ENCODE data around the gene KLK12. TPM values are rescaled to one million over a fixed set of nuclear protein-coding genes. Genes with fewer than 3 reads are reported as not detected.

KLK12 gene
- total and polyA plus RNA-seq, 4 donors: not detected

DNA sequence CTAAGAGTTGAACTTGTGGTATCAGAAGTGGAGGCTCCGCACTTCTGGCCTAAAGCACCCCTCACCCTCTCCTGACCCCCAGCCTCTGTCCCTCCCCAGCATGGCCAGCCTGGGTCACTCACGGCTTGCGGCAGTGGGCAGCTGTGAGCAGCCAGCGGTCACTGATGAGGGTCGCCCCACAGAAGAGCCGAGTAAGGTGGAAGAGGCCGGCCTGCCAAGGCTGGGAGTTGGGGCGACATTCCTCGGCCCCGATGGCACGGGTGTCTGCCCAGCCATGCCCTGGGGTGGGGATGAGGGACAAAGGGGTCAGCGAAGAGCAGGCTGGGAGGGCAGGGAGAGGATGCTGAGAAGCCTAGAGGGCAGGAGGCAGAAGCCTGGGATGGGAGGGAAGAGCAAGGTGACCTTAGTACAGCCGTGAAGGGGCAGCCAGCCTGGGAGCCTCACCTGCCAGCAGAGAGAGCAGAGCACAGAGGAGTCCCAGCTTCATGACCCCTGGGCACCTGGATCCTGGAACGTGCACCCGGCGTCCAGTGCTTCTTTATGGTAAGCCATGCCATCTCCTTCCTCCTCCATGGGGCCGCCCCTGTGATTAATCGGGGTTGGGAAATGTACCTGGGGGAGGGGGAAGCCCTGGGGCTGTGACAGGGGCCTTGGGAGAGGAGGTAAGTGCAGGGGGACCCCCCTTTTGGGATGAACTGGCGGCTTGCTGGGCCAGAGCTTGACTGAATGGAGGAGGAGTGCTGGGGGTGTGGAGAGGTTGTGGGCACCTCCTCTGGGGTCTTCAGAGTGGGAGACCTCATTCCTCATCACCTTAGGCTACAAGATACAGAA is 25.5 kb downstream of the KLK12 start:
- H3K9me3 ChIP-seq (ENCODE audit: control insufficient read depth, insufficient read depth, low read length): no peaks in the 10 kb centered on the region
- no peak overlapping the region for H3K27ac ChIP-seq (ENCODE audit: low read depth, low read length)
- no peak for DNase-seq (ENCODE audit: low read depth in 4 of 6, low spot score in 6 of 6)
- H3K36me3 ChIP-seq (ENCODE audit: control insufficient read depth, insufficient read depth, low read length): no peaks in the 10 kb centered on the region
- 77% methylated on average over 12 of the region's 19 CpGs for WGBS (ENCODE audit: insufficient coverage)
- no peak overlapping the region for H3K4me3 ChIP-seq (ENCODE audit: low read depth, low read length)
- H3K4me1 ChIP-seq (ENCODE audit: control insufficient read depth, insufficient read depth, low read length): no peaks in the 10 kb centered on the region
- peaks cover 28% of the 10 kb centered on the region for H3K27me3 ChIP-seq (ENCODE audit: control insufficient read depth, insufficient read depth, low read length)

DNA sequence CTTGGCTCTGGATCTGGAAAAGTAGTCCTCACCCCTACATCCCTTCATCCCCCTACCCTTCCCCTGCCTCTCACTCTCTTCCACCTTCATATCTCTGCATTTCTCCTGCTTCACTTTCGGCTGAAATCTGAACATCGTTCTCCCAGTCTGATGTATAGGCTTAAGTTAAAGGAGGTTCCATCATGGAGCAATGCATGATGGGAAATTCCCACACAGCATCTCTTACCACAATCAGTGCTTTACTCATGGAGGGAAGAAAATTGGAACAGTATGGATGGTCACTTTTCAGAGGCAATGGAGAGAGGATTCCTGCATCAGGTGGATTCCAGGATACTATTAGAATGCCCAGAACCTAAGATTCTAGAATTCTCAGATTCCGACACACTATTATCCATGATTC is 27.3 kb downstream of the KLK12 start:
- no CpG with 5 or more reads among the region's 3 CpGs for WGBS (ENCODE audit: insufficient coverage)
- DNase-seq (ENCODE audit: low read depth in 4 of 6, low spot score in 6 of 6): peak in 1 of 6 donors; percentile 17
- Histone ChIP-seq H3K36me3 (ENCODE audit: control insufficient read depth, insufficient read depth, low read length) (no peaks in the 10 kb centered on the region), H3K4me3 (ENCODE audit: low read depth, low read length) (no peak overlapping the region), H3K27me3 (ENCODE audit: control insufficient read depth, insufficient read depth, low read length) (peaks cover 28% of the 10 kb centered on the region), H3K27ac (ENCODE audit: low read depth, low read length) (no peak overlapping the region), H3K9me3 (ENCODE audit: control insufficient read depth, insufficient read depth, low read length) (no peaks in the 10 kb centered on the region), H3K4me1 (ENCODE audit: control insufficient read depth, insufficient read depth, low read length) (peaks cover 2% of the 10 kb centered on the region)

DNA sequence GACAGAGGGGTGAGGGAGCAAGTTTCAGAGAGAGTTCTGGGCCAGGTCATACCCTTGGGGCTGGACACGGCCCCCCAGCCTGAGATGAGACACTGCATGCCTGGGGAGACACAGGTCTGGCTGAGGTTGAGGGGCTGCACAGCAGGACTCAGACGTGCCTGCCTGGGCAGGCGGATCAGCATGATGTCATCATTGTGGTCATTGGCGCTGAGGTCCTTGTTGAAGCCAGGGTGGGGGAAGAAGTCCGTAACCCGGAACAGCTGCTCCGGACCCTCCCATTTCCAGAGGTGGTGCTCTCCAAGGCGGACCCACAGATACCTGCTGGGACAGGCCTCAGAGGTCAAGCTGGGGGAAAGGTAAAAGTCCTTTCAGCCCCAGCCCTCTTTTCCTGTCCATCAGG is 28.4 kb downstream of the KLK12 start:
- H3K4me3 ChIP-seq (ENCODE audit: low read depth, low read length): no peak overlapping the region
- peaks cover 35% of the 10 kb centered on the region for H3K27me3 ChIP-seq (ENCODE audit: control insufficient read depth, insufficient read depth, low read length)
- no peaks in the 10 kb centered on the region for H3K9me3 ChIP-seq (ENCODE audit: control insufficient read depth, insufficient read depth, low read length)
- 60% methylated on average over 8 of the region's 8 CpGs for WGBS (ENCODE audit: insufficient coverage)
- H3K27ac ChIP-seq (ENCODE audit: low read depth, low read length): no peak overlapping the region
- DNase-seq (ENCODE audit: low read depth in 4 of 6, low spot score in 6 of 6): no peak
- H3K4me1 ChIP-seq (ENCODE audit: control insufficient read depth, insufficient read depth, low read length): peaks cover 3% of the 10 kb centered on the region
- no peaks in the 10 kb centered on the region for H3K36me3 ChIP-seq (ENCODE audit: control insufficient read depth, insufficient read depth, low read length)

DNA sequence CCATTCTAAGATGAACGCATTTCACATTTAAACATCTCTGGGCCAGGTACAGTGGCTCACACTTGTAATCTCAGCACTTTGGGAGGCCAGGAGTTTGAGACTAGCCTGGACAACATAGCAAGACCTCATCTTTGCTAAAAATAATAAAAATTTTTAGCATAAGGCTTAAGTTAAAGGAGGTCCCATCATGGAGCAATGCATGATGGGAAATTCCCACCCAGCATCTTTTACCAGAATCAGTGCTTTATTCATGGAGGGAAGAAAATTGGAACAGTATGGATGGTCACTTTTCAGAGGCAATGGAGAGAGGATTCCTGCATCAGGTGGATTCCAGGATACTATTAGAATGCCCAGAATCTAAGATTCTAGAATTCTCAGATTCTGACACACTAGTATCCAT is 29.6 kb downstream of the KLK12 start:
- Histone ChIP-seq H3K36me3 (ENCODE audit: control insufficient read depth, insufficient read depth, low read length) (no peaks in the 10 kb centered on the region), H3K27ac (ENCODE audit: low read depth, low read length) (no peak overlapping the region), H3K4me1 (ENCODE audit: control insufficient read depth, insufficient read depth, low read length) (peaks cover 3% of the 10 kb centered on the region), H3K9me3 (ENCODE audit: control insufficient read depth, insufficient read depth, low read length) (no peaks in the 10 kb centered on the region), H3K27me3 (ENCODE audit: control insufficient read depth, insufficient read depth, low read length) (peaks cover 38% of the 10 kb centered on the region), H3K4me3 (ENCODE audit: low read depth, low read length) (no peak overlapping the region)
- WGBS (ENCODE audit: insufficient coverage): 100% methylated on average over 1 of the region's 1 CpG
- DNase-seq (ENCODE audit: low read depth in 4 of 6, low spot score in 6 of 6): no peak

DNA sequence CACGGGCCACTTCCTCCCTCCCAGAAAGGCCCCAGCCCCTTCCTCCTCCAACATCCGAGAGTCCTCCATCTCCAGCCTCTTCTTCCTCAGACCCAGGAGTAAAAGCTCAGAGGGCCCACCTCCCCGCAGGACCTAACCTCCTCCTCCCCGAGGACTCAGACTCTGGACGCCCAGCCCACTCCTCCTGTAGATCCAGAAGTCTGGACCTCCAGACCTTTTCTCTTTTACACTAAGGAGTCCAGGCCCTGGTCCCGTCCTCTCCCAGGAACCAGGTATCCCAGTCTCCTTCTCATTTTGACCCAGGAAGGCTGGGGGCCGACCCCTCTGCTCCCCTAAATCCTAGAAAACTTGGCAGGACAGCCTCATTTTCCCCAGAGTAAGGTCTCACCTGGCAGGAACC is 31.5 kb downstream of the KLK12 start:
- no peak for DNase-seq (ENCODE audit: low read depth in 4 of 6, low spot score in 6 of 6)
- no peak overlapping the region for H3K27ac ChIP-seq (ENCODE audit: low read depth, low read length)
- no peak overlapping the region for H3K4me3 ChIP-seq (ENCODE audit: low read depth, low read length)
- WGBS (ENCODE audit: insufficient coverage): 84% methylated on average over 7 of the region's 7 CpGs
- peaks cover 3% of the 10 kb centered on the region for H3K4me1 ChIP-seq (ENCODE audit: control insufficient read depth, insufficient read depth, low read length)
- H3K36me3 ChIP-seq (ENCODE audit: control insufficient read depth, insufficient read depth, low read length): no peaks in the 10 kb centered on the region
- no peaks in the 10 kb centered on the region for H3K9me3 ChIP-seq (ENCODE audit: control insufficient read depth, insufficient read depth, low read length)
- peaks cover 35% of the 10 kb centered on the region for H3K27me3 ChIP-seq (ENCODE audit: control insufficient read depth, insufficient read depth, low read length)

DNA sequence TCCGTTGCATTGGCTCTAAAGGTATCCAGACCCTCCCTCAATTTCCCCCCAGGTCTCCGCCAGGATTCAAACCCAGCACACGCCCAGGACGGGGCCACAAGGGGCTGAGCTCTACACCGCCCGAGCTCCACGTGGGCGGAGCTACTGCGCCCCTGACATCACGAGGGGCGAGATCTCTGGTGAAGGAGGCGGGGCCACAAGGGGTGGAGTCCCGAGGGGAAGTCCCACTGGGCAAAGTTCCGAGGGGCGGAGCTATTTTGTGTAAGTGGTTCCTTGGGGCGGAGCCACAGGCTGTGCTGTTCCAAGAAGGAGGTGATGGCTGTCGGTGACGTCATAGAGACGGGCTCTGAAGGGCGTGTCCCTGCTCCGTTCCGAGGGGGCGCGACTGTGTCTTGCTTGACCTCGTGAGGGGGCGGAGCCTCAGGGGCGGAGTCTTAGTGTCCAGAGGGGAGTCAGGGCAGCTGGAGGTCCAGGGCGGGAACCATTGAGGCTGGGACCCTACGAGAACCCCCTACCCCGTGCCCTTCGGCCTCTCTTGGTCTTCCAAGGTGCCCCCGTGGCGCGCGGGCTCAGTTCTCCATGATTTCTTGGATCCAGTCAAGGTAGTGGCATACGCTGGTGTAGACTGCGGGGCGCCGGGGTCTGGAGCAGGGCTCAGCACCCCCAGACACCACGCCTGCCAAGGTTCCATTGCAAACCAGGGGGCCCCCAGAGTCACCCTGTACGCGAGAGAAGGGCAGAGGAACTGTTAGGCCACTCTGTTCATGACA is 32.1 kb downstream of the KLK12 start:
- Histone ChIP-seq H3K9me3 (ENCODE audit: control insufficient read depth, insufficient read depth, low read length) (no peaks in the 10 kb centered on the region), H3K27ac (ENCODE audit: low read depth, low read length) (no peak overlapping the region), H3K4me3 (ENCODE audit: low read depth, low read length) (no peak overlapping the region), H3K4me1 (ENCODE audit: control insufficient read depth, insufficient read depth, low read length) (peaks cover 3% of the 10 kb centered on the region), H3K27me3 (ENCODE audit: control insufficient read depth, insufficient read depth, low read length) (peaks cover 35% of the 10 kb centered on the region), H3K36me3 (ENCODE audit: control insufficient read depth, insufficient read depth, low read length) (no peaks in the 10 kb centered on the region)
- 60% methylated on average over 42 of the region's 42 CpGs for WGBS (ENCODE audit: insufficient coverage)
- DNase-seq (ENCODE audit: low read depth in 4 of 6, low spot score in 6 of 6): peak in 2 of 6 donors; percentile 14 to 29

DNA sequence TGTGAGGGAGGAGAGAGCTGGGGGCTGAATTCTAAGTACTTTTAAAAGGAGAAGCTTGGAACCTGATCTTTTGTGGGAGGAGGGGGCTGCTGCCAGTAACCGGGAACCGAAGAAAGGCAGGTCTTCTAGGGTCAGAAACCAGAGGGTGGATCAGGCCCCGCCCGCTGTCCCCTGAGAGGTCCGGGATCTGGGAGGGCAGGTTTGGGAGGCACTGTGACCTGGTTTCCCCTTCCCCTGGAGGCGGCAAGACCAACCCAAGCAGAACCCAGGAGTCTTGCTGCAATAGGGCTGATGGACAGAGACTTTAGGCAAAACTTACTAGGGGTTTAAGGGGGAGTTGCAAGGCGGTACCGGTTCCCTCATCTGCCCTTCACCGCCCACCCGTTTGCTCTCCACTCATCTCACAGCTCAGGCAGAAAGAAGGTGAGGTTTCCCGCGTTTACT is 32.7 kb downstream of the KLK12 start:
- no peak for DNase-seq (ENCODE audit: low read depth in 4 of 6, low spot score in 6 of 6)
- H3K27ac ChIP-seq (ENCODE audit: low read depth, low read length): no peak overlapping the region
- H3K4me3 ChIP-seq (ENCODE audit: low read depth, low read length): no peak overlapping the region
- H3K4me1 ChIP-seq (ENCODE audit: control insufficient read depth, insufficient read depth, low read length): peaks cover 3% of the 10 kb centered on the region
- peaks cover 29% of the 10 kb centered on the region for H3K27me3 ChIP-seq (ENCODE audit: control insufficient read depth, insufficient read depth, low read length)
- no peaks in the 10 kb centered on the region for H3K36me3 ChIP-seq (ENCODE audit: control insufficient read depth, insufficient read depth, low read length)
- 38% methylated on average over 8 of the region's 12 CpGs for WGBS (ENCODE audit: insufficient coverage)
- H3K9me3 ChIP-seq (ENCODE audit: control insufficient read depth, insufficient read depth, low read length): no peaks in the 10 kb centered on the region

DNA sequence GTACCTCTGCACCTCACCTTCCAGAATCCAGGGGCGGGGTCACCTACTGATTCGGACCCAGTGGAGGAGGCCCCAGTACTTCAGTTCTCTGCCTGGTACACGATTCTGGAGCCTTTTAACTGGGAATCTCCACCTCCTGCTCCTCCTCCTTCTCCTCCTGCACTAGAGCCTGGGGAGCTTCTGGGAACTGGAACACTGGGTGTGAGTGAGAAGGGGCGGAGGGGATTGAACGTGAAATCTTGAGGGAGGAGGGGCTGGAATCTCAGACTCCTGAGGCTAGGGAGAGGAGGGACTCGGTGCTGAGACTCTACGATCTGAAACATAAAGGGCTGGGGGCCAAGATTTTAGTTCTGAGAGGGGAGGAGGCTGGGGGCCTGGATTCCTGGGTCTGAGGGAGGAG is 33.3 kb downstream of the KLK12 start, which contains the start of gene KLK8:
TSS of gene KLK8 (minus strand) at position 90 of the 400 bp plus-strand sequence. CDS start 437 bp downstream, outside the sequence.
- H3K4me3 ChIP-seq (ENCODE audit: low read depth, low read length): no peak within 1 kb of the TSS
- H3K36me3 ChIP-seq (ENCODE audit: control insufficient read depth, insufficient read depth, low read length): no peaks in the 10 kb centered on the region
- no peak for DNase-seq (ENCODE audit: low read depth in 4 of 6, low spot score in 6 of 6)
- peaks cover 24% of the 10 kb centered on the region for H3K27me3 ChIP-seq (ENCODE audit: control insufficient read depth, insufficient read depth, low read length)
- no peak within 1 kb of the TSS for H3K27ac ChIP-seq (ENCODE audit: low read depth, low read length)
- H3K9me3 ChIP-seq (ENCODE audit: control insufficient read depth, insufficient read depth, low read length): no peaks in the 10 kb centered on the region
- H3K4me1 ChIP-seq (ENCODE audit: control insufficient read depth, insufficient read depth, low read length): peaks cover 3% of the 10 kb centered on the region
- WGBS (ENCODE audit: insufficient coverage): 18% methylated on average over 3 of the region's 7 CpGs

DNA sequence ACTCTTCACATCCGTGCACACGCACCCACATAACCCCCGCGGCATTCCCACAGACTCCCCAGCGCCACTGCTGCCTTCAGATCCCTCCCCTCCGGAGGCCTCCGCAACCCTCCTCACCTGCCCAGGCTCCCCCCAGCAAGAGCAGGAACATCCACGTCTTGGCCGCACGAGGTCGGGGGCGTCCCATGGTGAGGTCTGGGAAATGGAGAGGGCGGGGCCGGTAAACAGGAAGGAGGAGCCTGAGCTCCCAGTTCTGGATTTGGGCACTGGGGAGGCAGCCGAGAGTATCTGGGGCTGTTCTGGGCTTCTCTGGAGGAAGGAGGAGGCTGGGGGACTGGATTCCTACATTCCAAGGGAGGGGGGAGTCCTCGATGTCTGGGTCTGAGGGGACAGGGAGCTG is 33.8 kb downstream of the KLK12 start:
- H3K4me3 ChIP-seq (ENCODE audit: low read depth, low read length): no peak overlapping the region
- no peaks in the 10 kb centered on the region for H3K36me3 ChIP-seq (ENCODE audit: control insufficient read depth, insufficient read depth, low read length)
- DNase-seq (ENCODE audit: low read depth in 4 of 6, low spot score in 6 of 6): no peak
- 34% methylated on average over 13 of the region's 16 CpGs for WGBS (ENCODE audit: insufficient coverage)
- H3K27ac ChIP-seq (ENCODE audit: low read depth, low read length): no peak overlapping the region
- H3K27me3 ChIP-seq (ENCODE audit: control insufficient read depth, insufficient read depth, low read length): peaks cover 23% of the 10 kb centered on the region
- H3K4me1 ChIP-seq (ENCODE audit: control insufficient read depth, insufficient read depth, low read length): peaks cover 3% of the 10 kb centered on the region
- H3K9me3 ChIP-seq (ENCODE audit: control insufficient read depth, insufficient read depth, low read length): no peaks in the 10 kb centered on the region

Measured in spinal cord (tissue), 10 donors.